Peyer's patch (tissue), 4 donors: ENCODE data around the gene C11orf58. TPM values are rescaled to one million over a fixed set of nuclear protein-coding genes. Genes with fewer than 3 reads are reported as not detected.

Experiments used
- DNase-seq, 3 donors: peaks; one replicate each; pipeline ENCODE4 v3.0.0-alpha.2; 2017 to 2019
- H3K27ac ChIP-seq, 4 donors: fragments of 200-600 bp; sonication (generic); one replicate each; pipeline ENCODE4 v1.5.1; 2016 to 2019
- H3K27me3 ChIP-seq, 2 donors: fragments of 200-600 bp; sonication (generic); one replicate each; pipeline ENCODE4 v1.5.1; 2019
- H3K36me3 ChIP-seq, 3 donors: fragments of 200-600 bp; sonication (generic); one replicate each; pipeline ENCODE4 v1.5.1; 2016 to 2019
- H3K4me1 ChIP-seq, 4 donors: fragments of 200-600 bp; sonication (generic); one replicate each; pipeline ENCODE4 v1.5.1; 2016 to 2019
- H3K4me3 ChIP-seq, 4 donors: fragments of 200-600 bp; sonication (generic); 1 replicate in 3 of 4; 2 replicates in 1 of 4; pipeline ENCODE4 v1.5.1; 2016 to 2019; ENCODE audit warnings: mild to moderate bottlenecking in 1 of 4
- H3K9me3 ChIP-seq, 4 donors: fragments of 200-600 bp; sonication (generic); one replicate each; pipeline ENCODE4 v1.5.1; 2016 to 2019; ENCODE audit warnings: mild to moderate bottlenecking in 1 of 4
- CTCF ChIP-seq, 6 experiments: fragments of 450-650 bp in 4 of 6; fragments of 200-600 bp in 2 of 6; sonication (generic) in 1 of 6; IDR thresholded peaks; one replicate each; pipeline ENCODE4 v1.5.1; 2017 to 2019; ENCODE audit warnings: antibody characterized with exemption in 6 of 6, mild to moderate bottlenecking in 3 of 6, moderate library complexity in 1 of 6
- POLR2A ChIP-seq, 2 donors: fragments of 450-650 bp; IDR thresholded peaks; one replicate each; pipeline ENCODE4 v1.5.1; 2017; ENCODE audit warnings: antibody characterized with exemption in 2 of 2, mild to moderate bottlenecking in 2 of 2, moderate library complexity in 2 of 2
- total RNA-seq, 4 donors: library from RNA; depleted of rRNA; stranded (reverse); fragments of >200 nt; gene quantifications; one replicate each; pipeline ENCODE4 v1.1.0, GENCODE V29; 2016

Gene C11orf58
- total RNA-seq, 4 donors from 2014 or later = 47.9 to 143 (median 80.3) TPM

GRCh38 chr11:16786131-16786530 is 47.7 kb downstream of the C11orf58 start:
- H3K27me3 ChIP-seq = no peaks in the 10 kb centered on the region
- peak overlapping the region in 2 of 4 donors; percentile 5 to 28 for H3K27ac ChIP-seq
- DNase-seq = peak in 1 of 3 donors; percentile 66
- peaks cover 0 to 30% (median 0%) of the 10 kb centered on the region in 3 donors for H3K36me3 ChIP-seq
- H3K4me1 ChIP-seq = peaks cover 0 to 10% (median 0%) of the 10 kb centered on the region in 4 donors
- TF ChIP-seq CTCF (IDR thresholded peaks at IDR 0.05) = no peak
- no peak for TF ChIP-seq POLR2A (IDR thresholded peaks at IDR 0.05)
- H3K9me3 ChIP-seq = no peaks in the 10 kb centered on the region
- no peak overlapping the region for H3K4me3 ChIP-seq

DNA sequence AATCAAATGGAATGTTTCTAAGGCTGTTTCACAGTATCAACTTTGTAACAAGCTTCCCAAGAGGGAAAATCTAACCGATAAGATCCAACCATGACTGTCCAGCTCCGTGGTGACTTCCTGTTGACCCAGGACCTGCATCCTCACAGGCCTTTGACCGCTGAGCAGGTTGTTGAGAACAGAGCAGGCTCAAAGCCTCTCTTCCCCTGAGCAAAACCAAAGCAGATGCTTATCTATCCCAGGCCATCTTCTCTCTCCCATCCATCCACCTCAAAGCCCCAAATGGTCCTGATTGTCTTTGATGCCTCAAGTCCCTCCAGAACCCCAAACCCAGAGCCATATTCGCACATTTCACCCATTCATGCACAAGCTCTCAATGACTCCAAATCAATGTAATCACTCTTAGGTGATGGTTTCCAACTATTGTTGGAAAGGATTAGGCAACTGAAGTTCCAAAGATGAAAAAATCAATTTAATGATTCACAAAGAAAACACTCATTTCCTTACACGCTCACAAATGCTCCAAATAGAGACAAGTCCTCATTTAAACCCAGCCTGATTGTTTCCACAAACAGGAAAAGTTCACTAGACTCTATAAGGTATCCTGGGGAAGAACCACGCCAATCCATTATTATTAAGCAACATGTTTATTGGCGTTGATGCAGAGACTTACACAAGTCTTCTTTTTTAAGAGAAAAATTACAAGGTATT is 48.7 kb downstream of the C11orf58 start:
- H3K36me3 ChIP-seq = peaks cover 0 to 31% (median 0%) of the 10 kb centered on the region in 3 donors
- DNase-seq = no peak
- no peaks in the 10 kb centered on the region for H3K9me3 ChIP-seq
- TF ChIP-seq POLR2A (IDR thresholded peaks at IDR 0.05) = no peak
- TF ChIP-seq CTCF (IDR thresholded peaks at IDR 0.05) = no peak
- H3K4me3 ChIP-seq = no peak overlapping the region
- no peaks in the 10 kb centered on the region for H3K27me3 ChIP-seq
- peaks cover 0 to 10% (median 0%) of the 10 kb centered on the region in 4 donors for H3K4me1 ChIP-seq
- H3K27ac ChIP-seq = no peak overlapping the region

- DNase-seq = peak; percentile 26 to 86 (median 80)
- Histone ChIP-seq H3K9me3 (no peaks in the 10 kb centered on the region), H3K27me3 (no peaks in the 10 kb centered on the region), H3K27ac (no peak overlapping the region), H3K4me1 (peaks cover 0 to 10% (median 0%) of the 10 kb centered on the region in 4 donors), H3K36me3 (peaks cover 0 to 21% (median 0%) of the 10 kb centered on the region in 3 donors), H3K4me3 (no peak overlapping the region)
- TF ChIP-seq POLR2A (IDR thresholded peaks at IDR 0.05) = no peak
- TF ChIP-seq CTCF (IDR thresholded peaks at IDR 0.05) = peak; percentile 45 to 90 (median 81)
Observed at GRCh38 chr11:16788141-16789062, 50.0 kb downstream of the C11orf58 start.

GRCh38 chr11:16789063-16789420 is 50.6 kb downstream of the C11orf58 start:
- no peaks in the 10 kb centered on the region for H3K9me3 ChIP-seq
- H3K4me1 ChIP-seq = peaks cover 0 to 10% (median 0%) of the 10 kb centered on the region in 4 donors
- no peak overlapping the region for H3K4me3 ChIP-seq
- no peak overlapping the region for H3K27ac ChIP-seq
- H3K27me3 ChIP-seq = no peaks in the 10 kb centered on the region
- no peak for DNase-seq
- H3K36me3 ChIP-seq = peaks cover 0 to 16% (median 0%) of the 10 kb centered on the region in 3 donors
- TF ChIP-seq POLR2A (IDR thresholded peaks at IDR 0.05) = no peak
- no peak for TF ChIP-seq CTCF (IDR thresholded peaks at IDR 0.05)

DNA sequence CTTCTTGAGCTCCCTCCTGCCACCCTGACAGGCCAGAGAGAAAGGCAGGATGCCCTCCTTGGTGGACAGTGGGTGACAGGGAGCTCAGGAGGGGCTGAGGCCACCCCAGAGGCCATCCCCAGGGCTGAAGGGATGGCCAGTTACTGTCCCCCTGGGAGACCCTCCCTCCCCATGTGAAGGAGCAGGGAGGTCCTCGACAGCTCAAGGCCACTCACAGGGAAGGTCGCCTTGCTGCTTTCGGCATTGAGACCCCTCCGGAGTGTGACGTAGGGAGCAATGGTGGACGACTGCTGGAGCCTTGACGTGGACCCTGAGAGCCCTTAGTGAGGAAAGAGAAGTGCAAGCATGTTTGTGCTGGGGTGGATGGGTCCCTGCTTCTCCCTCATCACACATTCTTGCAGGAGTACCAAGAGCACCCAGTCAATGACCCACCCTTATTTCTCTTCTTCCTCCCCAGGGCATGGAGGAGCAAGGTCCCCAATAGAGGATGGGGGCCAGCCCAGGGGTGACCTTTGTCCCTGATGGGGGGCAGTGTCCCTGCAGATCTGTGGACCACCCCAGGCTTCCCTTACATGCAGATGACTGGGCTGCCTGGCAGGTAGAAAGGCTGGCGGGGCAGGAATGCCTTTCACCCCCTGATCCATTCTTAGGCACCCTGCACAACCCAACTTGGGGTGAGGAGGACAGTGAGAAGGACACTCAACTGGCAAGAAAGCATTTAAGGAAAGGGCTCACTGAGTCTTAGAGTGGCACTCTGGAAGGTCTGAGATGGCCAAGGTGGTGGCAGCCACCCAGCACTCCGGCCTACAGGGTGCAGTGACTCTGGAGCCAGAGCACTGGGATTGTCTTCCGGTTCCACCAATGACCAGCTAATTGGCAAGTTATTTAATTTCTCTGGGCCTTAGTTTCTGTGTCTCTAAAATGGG is 51.4 kb downstream of the C11orf58 start:
- H3K27ac ChIP-seq = no peak overlapping the region
- TF ChIP-seq CTCF (IDR thresholded peaks at IDR 0.05) = no peak
- TF ChIP-seq POLR2A (IDR thresholded peaks at IDR 0.05) = no peak
- no peaks in the 10 kb centered on the region for H3K27me3 ChIP-seq
- no peaks in the 10 kb centered on the region for H3K9me3 ChIP-seq
- DNase-seq = no peak
- peaks cover 0 to 10% (median 0%) of the 10 kb centered on the region in 4 donors for H3K4me1 ChIP-seq
- H3K4me3 ChIP-seq = no peak overlapping the region
- H3K36me3 ChIP-seq = peaks cover 0 to 15% (median 0%) of the 10 kb centered on the region in 3 donors
